Transverse colon (tissue), 4 donors: ENCODE results near the gene PRF1. TPM values are rescaled to one million over a fixed set of nuclear protein-coding genes. Genes with fewer than 3 reads are reported as not detected.

Experiments used
- DNase-seq: peaks from one replicate; pipeline ENCODE4 v3.0.0-alpha.2; 2019
- H3K27ac ChIP-seq, 4 donors: fragments of 200-600 bp; sonication (generic); 2 replicates each; pipeline ENCODE4 v1.5.1; 2016 to 2018; ENCODE audit warnings: inconsistent platforms in 4 of 4
- H3K27me3 ChIP-seq: fragments of 200-600 bp; sonication (generic); 2 replicates; pipeline ENCODE4 v1.5.1; 2017; ENCODE audit warnings: inconsistent platforms
- H3K36me3 ChIP-seq, 4 donors: fragments of 200-600 bp; sonication (generic); 2 replicates each; pipeline ENCODE4 v1.5.1; 2017 to 2019; ENCODE audit warnings: inconsistent platforms in 4 of 4
- H3K4me1 ChIP-seq, 4 donors: fragments of 200-600 bp; sonication (generic); 2 replicates each; pipeline ENCODE4 v1.5.1; 2017 to 2020; ENCODE audit warnings: inconsistent platforms in 4 of 4
- H3K4me3 ChIP-seq, 4 donors: fragments of 200-600 bp; sonication (generic); 1 replicate in 1 of 4; 2 replicates in 3 of 4; pipeline versions ENCODE4 v1.5.1 to v1.6.1; 2017 to 2019; ENCODE audit warnings: inconsistent platforms in 4 of 4
- H3K9me3 ChIP-seq, 2 donors: fragments of 200-600 bp; sonication (generic); 2 replicates each; pipeline ENCODE4 v1.5.1; 2017 to 2019; ENCODE audit warnings: inconsistent platforms in 2 of 2
- EP300 ChIP-seq: sonication (generic); formaldehyde crosslinking; IDR thresholded peaks from one replicate; pipeline ENCODE4 v1.6.1; 2017; ENCODE audit warnings: antibody characterized with exemption, low read depth
- POLR2A ChIP-seq: fragments of 450-650 bp; IDR thresholded peaks from one replicate; pipeline ENCODE4 v1.6.1; 2016; ENCODE audit warnings: antibody characterized with exemption, mild to moderate bottlenecking, moderate library complexity
- POLR2AphosphoS5 ChIP-seq, 3 donors: sonication (generic); formaldehyde crosslinking; IDR thresholded peaks; one replicate each; pipeline ENCODE4 v1.6.1; 2016; ENCODE audit warnings: antibody characterized with exemption in 3 of 3
- WGBS, 2 donors: methylation state at CpG; one replicate each; pipeline ENCODE4 v1.1.5; 2018; ENCODE audit warnings: low coverage in 1 of 2; 5-methylcytosine and 5-hydroxymethylcytosine counted together
- in situ Hi-C, 4 donors: fragments of 200-750 bp; cut with MboI; loops; one replicate each; pipeline versions ENCODE4 v1.15.0 to v1.15.1; 2017; ENCODE audit warnings: low sequenced_read_pairs in 3 of 4, low pct_ligation_motif_present in 1 of 4, low pct_unique_long_range_greater_than_20kb in 1 of 4
- intact Hi-C: fragments of 100-400 bp; cut with DNase I; formaldehyde crosslinking; loops from one replicate; pipeline ENCODE4 v1.15.1; 2023; ENCODE audit warnings: low total_unique reads
- total RNA-seq, 4 donors: library from RNA; depleted of rRNA; stranded (reverse); fragments of >200 nt; gene quantifications; one replicate each; pipeline ENCODE4 v1.1.0, GENCODE V29; 2016
- TF ChIP-seq, protein P1 (sequence below), 5 experiments: fragments of 200-600 bp in 3 of 5; fragments of 450-650 bp in 2 of 5; sonication (generic) in 3 of 5; IDR thresholded peaks; 1 replicate in 2 of 5; 2 replicates in 3 of 5; pipeline ENCODE4 v1.5.1; 2016 to 2017; ENCODE audit warnings: antibody characterized with exemption in 5 of 5, inconsistent platforms in 3 of 5, mild to moderate bottlenecking in 2 of 5, moderate library complexity in 1 of 5

PRF1 gene
- total RNA-seq, 4 donors from 2014 or later, result 0.80 to 12.7 (median 6.0) TPM

DNA sequence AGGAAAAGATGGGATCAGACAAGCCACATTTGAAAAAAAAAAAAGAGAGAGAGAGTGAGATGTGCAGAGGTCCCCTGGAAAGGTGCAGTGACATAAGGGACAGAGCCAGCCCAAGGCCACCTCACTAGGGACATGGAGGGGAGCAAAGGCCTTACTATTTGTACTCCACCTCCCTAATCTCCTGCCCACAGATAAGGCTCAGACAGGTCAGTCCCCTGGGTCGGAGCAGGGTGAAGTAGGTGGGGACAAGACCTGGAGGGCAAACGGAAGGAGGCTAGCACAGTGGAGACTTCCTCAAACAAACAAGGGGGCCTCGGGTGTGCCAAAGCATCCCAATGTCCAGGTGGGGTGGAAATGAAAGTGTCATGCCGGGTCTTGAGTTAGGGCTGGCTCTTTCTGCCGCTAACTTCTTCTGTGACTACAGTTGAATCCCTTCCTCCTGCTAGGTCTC is 7.0 kb downstream of the PRF1 start:
- TF ChIP-seq POLR2AphosphoS5 (IDR thresholded peaks at IDR 0.05), result no peak
- TF ChIP-seq, protein P1, sequence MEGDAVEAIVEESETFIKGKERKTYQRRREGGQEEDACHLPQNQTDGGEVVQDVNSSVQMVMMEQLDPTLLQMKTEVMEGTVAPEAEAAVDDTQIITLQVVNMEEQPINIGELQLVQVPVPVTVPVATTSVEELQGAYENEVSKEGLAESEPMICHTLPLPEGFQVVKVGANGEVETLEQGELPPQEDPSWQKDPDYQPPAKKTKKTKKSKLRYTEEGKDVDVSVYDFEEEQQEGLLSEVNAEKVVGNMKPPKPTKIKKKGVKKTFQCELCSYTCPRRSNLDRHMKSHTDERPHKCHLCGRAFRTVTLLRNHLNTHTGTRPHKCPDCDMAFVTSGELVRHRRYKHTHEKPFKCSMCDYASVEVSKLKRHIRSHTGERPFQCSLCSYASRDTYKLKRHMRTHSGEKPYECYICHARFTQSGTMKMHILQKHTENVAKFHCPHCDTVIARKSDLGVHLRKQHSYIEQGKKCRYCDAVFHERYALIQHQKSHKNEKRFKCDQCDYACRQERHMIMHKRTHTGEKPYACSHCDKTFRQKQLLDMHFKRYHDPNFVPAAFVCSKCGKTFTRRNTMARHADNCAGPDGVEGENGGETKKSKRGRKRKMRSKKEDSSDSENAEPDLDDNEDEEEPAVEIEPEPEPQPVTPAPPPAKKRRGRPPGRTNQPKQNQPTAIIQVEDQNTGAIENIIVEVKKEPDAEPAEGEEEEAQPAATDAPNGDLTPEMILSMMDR (IDR thresholded peaks at IDR 0.05), result no peak
- no peak for TF ChIP-seq EP300
- TF ChIP-seq POLR2A, result no peak
- WGBS, 2 donors, result 76% methylated on average over 5 of the region's 5 CpGs; no CpG with 5 or more reads in 1 of the 2 donors
- in situ Hi-C loops (no loop called here), intact Hi-C loops (no loop called here)
- H3K4me1 ChIP-seq, result no peaks in the 10 kb centered on the region
- no peaks in the 10 kb centered on the region for H3K36me3 ChIP-seq
- H3K27ac ChIP-seq, result no peak overlapping the region
- no peak for DNase-seq
- no peaks in the 10 kb centered on the region for H3K27me3 ChIP-seq
- H3K4me3 ChIP-seq, result no peak overlapping the region
- H3K9me3 ChIP-seq, result no peaks in the 10 kb centered on the region

DNA sequence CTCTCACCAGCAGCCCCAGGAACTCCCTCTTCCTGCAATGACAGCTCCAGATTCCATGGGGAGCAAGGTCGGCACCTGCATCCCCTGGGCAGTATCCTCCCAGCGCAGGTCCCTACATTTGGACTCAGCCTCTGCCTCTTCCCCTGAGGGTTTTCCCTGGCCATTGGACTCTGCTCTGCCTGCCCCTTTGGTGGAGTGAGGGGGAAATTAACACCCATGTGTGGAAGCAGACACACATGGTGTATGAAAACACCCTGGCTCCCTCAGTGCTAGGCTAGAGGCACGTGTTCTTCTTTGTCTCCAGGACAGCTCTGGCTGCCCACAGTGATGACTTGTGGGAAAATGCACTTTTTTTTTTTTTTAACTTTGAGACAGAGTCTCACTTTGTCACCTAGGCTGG is 8.4 kb downstream of the PRF1 start:
- Histone ChIP-seq H3K9me3 (no peaks in the 10 kb centered on the region), H3K27ac (no peak overlapping the region), H3K27me3 (no peaks in the 10 kb centered on the region), H3K4me1 (no peaks in the 10 kb centered on the region), H3K36me3 (no peaks in the 10 kb centered on the region), H3K4me3 (no peak overlapping the region)
- DNase-seq, result no peak
- intact Hi-C loops, result no loop called here
- whole genome bisulfite sequencing, 2 donors, result 71 to 79% methylated on average over 1 to 3 of the region's 3 CpGs
- in situ Hi-C loops, result no loop called here
- TF ChIP-seq, protein P1 (IDR thresholded peaks at IDR 0.05), result no peak
- no peak for TF ChIP-seq POLR2A
- TF ChIP-seq EP300, result no peak
- TF ChIP-seq POLR2AphosphoS5 (IDR thresholded peaks at IDR 0.05), result no peak

DNA sequence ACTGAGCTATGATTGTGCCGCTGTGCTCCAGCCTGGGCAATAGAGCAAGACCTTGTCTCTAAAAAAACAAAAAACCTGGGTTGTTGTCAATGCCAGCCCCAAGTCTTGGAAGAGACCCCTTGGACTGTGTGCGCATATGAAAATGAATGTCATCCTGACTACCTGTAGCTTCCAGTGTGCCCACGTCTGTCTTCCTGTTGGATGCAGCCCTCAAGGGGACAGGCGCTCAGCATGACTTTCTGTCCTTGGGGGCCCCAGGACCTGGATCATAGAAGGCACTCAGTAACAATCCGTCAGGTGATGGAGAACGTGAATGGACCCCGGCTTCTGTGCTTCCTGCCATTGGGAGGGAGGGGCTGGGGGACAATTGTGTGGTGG is 9.0 kb downstream of the PRF1 start:
- no peaks in the 10 kb centered on the region for H3K9me3 ChIP-seq
- no peak for TF ChIP-seq EP300
- H3K27ac ChIP-seq, result no peak overlapping the region
- intact Hi-C loops (no loop called here), in situ Hi-C loops (no loop called here)
- H3K4me1 ChIP-seq, result no peaks in the 10 kb centered on the region
- no peak overlapping the region for H3K4me3 ChIP-seq
- no peak for DNase-seq
- 85% methylated on average over 7 of the region's 7 CpGs; no CpG with 5 or more reads in 1 of the 2 donors for WGBS, 2 donors
- no peaks in the 10 kb centered on the region for H3K36me3 ChIP-seq
- H3K27me3 ChIP-seq, result no peaks in the 10 kb centered on the region

DNA sequence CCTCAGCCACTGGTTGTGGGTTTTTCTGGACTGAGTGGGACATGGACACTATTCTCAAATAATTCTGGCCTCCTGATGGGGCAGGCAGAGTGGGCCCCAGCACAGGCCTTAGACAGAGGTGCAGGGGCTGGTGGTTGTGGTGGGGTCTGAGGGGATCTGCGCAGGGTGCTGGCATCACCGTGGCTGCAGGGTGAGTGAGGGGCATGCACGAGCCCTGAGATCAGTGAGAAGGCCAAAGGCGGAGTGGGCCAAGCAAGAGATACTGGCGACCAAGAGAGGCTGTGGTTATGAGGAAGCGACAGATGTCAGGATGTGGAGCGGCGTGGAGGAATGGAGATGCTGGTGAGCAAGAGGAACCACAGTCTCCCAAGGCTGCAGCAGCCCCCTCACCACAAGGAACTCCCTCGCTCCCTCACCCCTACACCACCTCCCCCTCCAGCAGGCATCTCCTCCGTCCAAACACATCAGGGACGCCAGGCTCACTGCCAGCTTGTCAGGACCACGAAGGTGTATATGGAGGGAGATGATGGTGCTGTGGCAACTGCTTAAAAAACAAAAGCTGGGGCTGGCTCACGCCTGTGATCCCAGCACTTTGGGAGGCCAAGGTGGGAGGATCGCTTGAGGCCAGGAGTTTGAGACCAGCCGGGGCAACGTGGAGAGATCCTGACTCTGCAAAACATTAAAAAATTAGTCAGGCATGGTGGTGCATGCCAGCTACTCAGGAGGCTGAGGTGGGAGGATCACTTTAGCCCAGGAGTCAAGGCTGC is 9.6 kb downstream of the PRF1 start:
- TF ChIP-seq, protein P1 (IDR thresholded peaks at IDR 0.05), result no peak
- TF ChIP-seq EP300, result no peak
- TF ChIP-seq POLR2A, result no peak
- no peak for TF ChIP-seq POLR2AphosphoS5 (IDR thresholded peaks at IDR 0.05)
- H3K27ac ChIP-seq, result no peak overlapping the region
- H3K4me1 ChIP-seq, result no peaks in the 10 kb centered on the region
- no peak overlapping the region for H3K4me3 ChIP-seq
- 81 to 83% methylated on average over 8 to 16 of the region's 16 CpGs for WGBS, 2 donors
- in situ Hi-C loops, result no loop called here
- H3K9me3 ChIP-seq, result no peaks in the 10 kb centered on the region
- no peaks in the 10 kb centered on the region for H3K27me3 ChIP-seq
- no peak for DNase-seq
- H3K36me3 ChIP-seq, result no peaks in the 10 kb centered on the region
- intact Hi-C loops, result no loop called here
